ENCODE measurements around the gene SELENOO.

SELENOO gene

DNA sequence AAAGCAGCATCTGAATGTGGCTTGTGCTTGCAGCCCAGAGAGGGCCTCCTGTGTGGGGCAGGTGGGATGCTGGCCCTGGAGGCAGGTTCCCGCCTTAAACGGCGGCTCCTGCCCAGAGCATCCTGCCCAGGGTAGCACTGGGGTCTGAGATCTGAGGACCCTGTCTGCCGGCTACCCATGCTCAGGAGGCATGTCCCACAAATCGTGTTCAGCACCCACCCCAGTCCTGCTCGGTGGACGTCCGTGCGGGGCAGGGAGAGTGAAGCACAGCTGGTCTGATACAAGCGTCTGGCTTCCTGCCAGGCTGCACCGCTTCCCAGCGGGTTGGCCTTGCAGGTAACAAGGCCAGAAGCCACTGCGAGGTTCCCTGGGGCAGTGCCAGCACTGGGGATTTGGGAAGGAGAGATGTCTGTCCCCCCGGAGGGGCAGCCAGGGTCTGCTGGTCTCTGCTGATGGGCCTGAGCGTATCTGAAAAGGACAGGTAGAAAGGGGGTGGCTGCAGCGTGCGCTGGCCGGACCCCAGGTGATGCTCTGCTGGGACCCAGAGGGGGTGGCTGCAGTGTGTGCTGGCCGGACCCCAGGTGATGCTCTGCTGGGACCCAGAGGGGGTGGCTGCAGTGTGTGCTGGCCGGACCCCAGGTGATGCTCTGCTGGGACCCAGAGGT, 11.5 kb upstream of the SELENOO start:
- no peak for DNase-seq (ENCODE audit: low read depth)
- no peak overlapping the region for H3K4me3 ChIP-seq (ENCODE audit: low read depth, low read length)

GRCh38 chr22:50189849-50190181, 11.0 kb upstream of the SELENOO start:
- TF ChIP-seq MYC (IDR thresholded peaks at IDR 0.05; ENCODE audit: low read depth, low read length) (no peak), POLR2A (IDR thresholded peaks at IDR 0.05; ENCODE audit: extremely low read depth, insufficient read length) (no peak)
- TF ChIP-seq, protein P1, sequence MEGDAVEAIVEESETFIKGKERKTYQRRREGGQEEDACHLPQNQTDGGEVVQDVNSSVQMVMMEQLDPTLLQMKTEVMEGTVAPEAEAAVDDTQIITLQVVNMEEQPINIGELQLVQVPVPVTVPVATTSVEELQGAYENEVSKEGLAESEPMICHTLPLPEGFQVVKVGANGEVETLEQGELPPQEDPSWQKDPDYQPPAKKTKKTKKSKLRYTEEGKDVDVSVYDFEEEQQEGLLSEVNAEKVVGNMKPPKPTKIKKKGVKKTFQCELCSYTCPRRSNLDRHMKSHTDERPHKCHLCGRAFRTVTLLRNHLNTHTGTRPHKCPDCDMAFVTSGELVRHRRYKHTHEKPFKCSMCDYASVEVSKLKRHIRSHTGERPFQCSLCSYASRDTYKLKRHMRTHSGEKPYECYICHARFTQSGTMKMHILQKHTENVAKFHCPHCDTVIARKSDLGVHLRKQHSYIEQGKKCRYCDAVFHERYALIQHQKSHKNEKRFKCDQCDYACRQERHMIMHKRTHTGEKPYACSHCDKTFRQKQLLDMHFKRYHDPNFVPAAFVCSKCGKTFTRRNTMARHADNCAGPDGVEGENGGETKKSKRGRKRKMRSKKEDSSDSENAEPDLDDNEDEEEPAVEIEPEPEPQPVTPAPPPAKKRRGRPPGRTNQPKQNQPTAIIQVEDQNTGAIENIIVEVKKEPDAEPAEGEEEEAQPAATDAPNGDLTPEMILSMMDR (IDR thresholded peaks at IDR 0.05; ENCODE audit: low read depth, low read length): no peak
- TF ChIP-seq, protein P2, sequence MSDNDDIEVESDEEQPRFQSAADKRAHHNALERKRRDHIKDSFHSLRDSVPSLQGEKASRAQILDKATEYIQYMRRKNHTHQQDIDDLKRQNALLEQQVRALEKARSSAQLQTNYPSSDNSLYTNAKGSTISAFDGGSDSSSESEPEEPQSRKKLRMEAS (IDR thresholded peaks at IDR 0.05; ENCODE audit: low read depth, low read length): no peak
- DNase-seq (ENCODE audit: low read depth): no peak
- H3K4me3 ChIP-seq (ENCODE audit: low read depth, low read length): peak overlapping the region; percentile 56

More for the DNA sequence above, 11.5 kb upstream of the SELENOO start:
- TF ChIP-seq, protein P1 (IDR thresholded peaks at IDR 0.05; ENCODE audit: low read depth, low read length): no peak
- TF ChIP-seq, protein P2 (IDR thresholded peaks at IDR 0.05; ENCODE audit: low read depth, low read length): no peak
- TF ChIP-seq MYC (IDR thresholded peaks at IDR 0.05; ENCODE audit: low read depth, low read length) (no peak), POLR2A (IDR thresholded peaks at IDR 0.05; ENCODE audit: extremely low read depth, insufficient read length) (no peak)

- TF ChIP-seq, protein P1 (IDR thresholded peaks at IDR 0.05; ENCODE audit: low read depth, low read length): peak; percentile 24
- TF ChIP-seq POLR2A (IDR thresholded peaks at IDR 0.05; ENCODE audit: extremely low read depth, insufficient read length): peak; percentile 15
- TF ChIP-seq, protein P2 (IDR thresholded peaks at IDR 0.05; ENCODE audit: low read depth, low read length): 0 out of 2 replicates have a peak, but pooled peaks have one; percentile 14
- TF ChIP-seq MYC (IDR thresholded peaks at IDR 0.05; ENCODE audit: low read depth, low read length): peak; percentile 38; the same call in 1 of the 2 replicates
- DNase-seq (ENCODE audit: low read depth): peak; percentile 91
- peak overlapping the region; percentile 56 for H3K4me3 ChIP-seq (ENCODE audit: low read depth, low read length)
These were observed 10.4 kb upstream of the SELENOO start for GRCh38 chr22:50190182-50190940.

- TF ChIP-seq MYC (IDR thresholded peaks at IDR 0.05; ENCODE audit: low read depth, low read length) (0 out of 2 replicates have a peak, but pooled peaks have one; percentile 7), POLR2A (IDR thresholded peaks at IDR 0.05; ENCODE audit: extremely low read depth, insufficient read length) (no peak)
- TF ChIP-seq, protein P2 (IDR thresholded peaks at IDR 0.05; ENCODE audit: low read depth, low read length): no peak
- H3K4me3 ChIP-seq (ENCODE audit: low read depth, low read length): peak overlapping the region; percentile 56
- DNase-seq (ENCODE audit: low read depth): peak; percentile 90
These were observed 9.7 kb upstream of the SELENOO start for GRCh38 chr22:50190941-50191741.

- no peak for TF ChIP-seq POLR2A (IDR thresholded peaks at IDR 0.05; ENCODE audit: extremely low read depth, insufficient read length)
- TF ChIP-seq, protein P1 (IDR thresholded peaks at IDR 0.05; ENCODE audit: low read depth, low read length): no peak
- no peak for TF ChIP-seq MYC (IDR thresholded peaks at IDR 0.05; ENCODE audit: low read depth, low read length)
- TF ChIP-seq, protein P2 (IDR thresholded peaks at IDR 0.05; ENCODE audit: low read depth, low read length): no peak
These were observed 8.2 kb upstream of the SELENOO start for GRCh38 chr22:50192436-50193204.

More at GRCh38 chr22:50192436-50193204, 8.2 kb upstream of the SELENOO start:
- DNase-seq (ENCODE audit: low read depth): peak; percentile 77
- H3K4me3 ChIP-seq (ENCODE audit: low read depth, low read length): peak overlapping the region; percentile 56
